WTC11 (cell line): ENCODE data around the gene GHRL. TPM values are rescaled to one million over a fixed set of nuclear protein-coding genes. Genes with fewer than 3 reads are reported as not detected.

Source experiments
- ATAC-seq: fragments of 200-7000 bp; cut with Tn5 transposase; 2 replicates; pipeline ENCODE4 v1.10.0; 2021; ENCODE audit warnings: mild to moderate bottlenecking, moderate library complexity
- CTCF ChIA-PET: fragments of 300-600 bp; sonication (Branson Sonifier 250); formaldehyde crosslinking; loops from one replicate; lab custom pipeline; 2021; ENCODE audit warnings: antibody characterized with exemption; lab: Charles Lee
- POLR2A ChIA-PET: fragments of 350-600 bp; sonication (Branson Sonifier 250); formaldehyde crosslinking; loops from one replicate; lab custom pipeline; 2021; ENCODE audit warnings: antibody characterized with exemption; lab: Charles Lee
- DNase-seq: peaks from one replicate; pipeline ENCODE4 v3.0.0; 2021; ENCODE audit warnings: low spot score
- H3K27ac Mint-ChIP-seq: 2 replicates; pipeline ENCODE4 v1.8.0; 2021; ENCODE audit warnings: mixed read lengths
- H3K27me3 Mint-ChIP-seq: 2 replicates; pipeline ENCODE4 v1.8.0; 2021; ENCODE audit warnings: low read depth, mild to moderate bottlenecking, moderate library complexity, mixed read lengths
- H3K36me3 Mint-ChIP-seq: 2 replicates; pipeline ENCODE4 v1.8.0; 2021; ENCODE audit warnings: mixed read lengths
- H3K4me1 Mint-ChIP-seq: 2 replicates; pipeline ENCODE4 v1.8.0; 2022; ENCODE audit warnings: mixed read lengths
- H3K4me3 Mint-ChIP-seq: 2 replicates; pipeline ENCODE4 v1.8.0; 2021; ENCODE audit warnings: mild to moderate bottlenecking, moderate library complexity, mixed read lengths
- H3K9me3 Mint-ChIP-seq: 2 replicates; pipeline ENCODE4 v1.8.0; 2021; ENCODE audit warnings: mixed read lengths
- CBFB ChIP-seq: sonication (generic); formaldehyde crosslinking; IDR thresholded peaks from 2 replicates; pipeline ENCODE4 v1.8.1; 2022; ENCODE audit warnings: mild to moderate bottlenecking, low read depth, missing genetic modification reagents
- CDX4 ChIP-seq: fragments of 250-450 bp; sonication (Bioruptor Pico); IDR thresholded peaks from 2 replicates; pipeline ENCODE4 v1.9.0; 2021; ENCODE audit warnings: moderate library complexity, mild to moderate bottlenecking, inconsistent platforms, borderline replicate concordance
- CTCF ChIP-seq: fragments of 200-600 bp; IDR thresholded peaks from 2 replicates; pipeline ENCODE4 v1.8.0; 2022; ENCODE audit warnings: antibody characterized with exemption
- E2F4 ChIP-seq: sonication (generic); formaldehyde crosslinking; IDR thresholded peaks from 2 replicates; pipeline ENCODE4 v1.8.1; 2022; ENCODE audit warnings: low read depth, mild to moderate bottlenecking, moderate library complexity, missing genetic modification reagents, borderline replicate concordance
- E2F5 ChIP-seq: sonication (generic); formaldehyde crosslinking; IDR thresholded peaks from 2 replicates; pipeline ENCODE4 v1.8.1; 2022; ENCODE audit warnings: mild to moderate bottlenecking, moderate library complexity, missing genetic modification reagents
- ELF4 ChIP-seq: sonication (generic); formaldehyde crosslinking; IDR thresholded peaks from 2 replicates; pipeline ENCODE4 v1.8.1; 2022; ENCODE audit warnings: low read depth, mild to moderate bottlenecking, moderate library complexity, missing genetic modification reagents
- EMX1 ChIP-seq: fragments of 250-450 bp; sonication (Bioruptor Pico); IDR thresholded peaks from 2 replicates; pipeline ENCODE4 v1.8.0; 2021; ENCODE audit warnings: mild to moderate bottlenecking
- ETV6 ChIP-seq: sonication (generic); formaldehyde crosslinking; IDR thresholded peaks from 2 replicates; pipeline ENCODE4 v1.8.1; 2022; ENCODE audit warnings: mild to moderate bottlenecking, missing genetic modification reagents
- FOXP1 ChIP-seq: sonication (generic); formaldehyde crosslinking; IDR thresholded peaks from 2 replicates; pipeline ENCODE4 v1.8.0; 2022; ENCODE audit warnings: missing genetic modification reagents, mild to moderate bottlenecking, moderate library complexity, borderline replicate concordance
- GRHL2 ChIP-seq: fragments of 250-450 bp; sonication (Bioruptor Pico); IDR thresholded peaks from 2 replicates; pipeline ENCODE4 v1.8.0; 2022; ENCODE audit warnings: mild to moderate bottlenecking, moderate library complexity; ENCODE audit not compliant: insufficient replicate concordance, severe bottlenecking
- HMGA2 ChIP-seq: fragments of 250-450 bp; sonication (Bioruptor Pico); IDR thresholded peaks from 2 replicates; pipeline ENCODE4 v1.4.0; 2021; ENCODE audit warnings: mild to moderate bottlenecking, moderate library complexity
- NFYB ChIP-seq: sonication (generic); formaldehyde crosslinking; conservative IDR thresholded peaks from 2 replicates; pipeline ENCODE4 v1.8.0; 2022; ENCODE audit warnings: low read depth, missing genetic modification reagents
- NR1H2 ChIP-seq: sonication (generic); formaldehyde crosslinking; IDR thresholded peaks from 2 replicates; pipeline ENCODE4 v1.9.0; 2021; ENCODE audit warnings: mild to moderate bottlenecking, moderate library complexity, missing genetic modification reagents
- NR3C1 ChIP-seq: sonication (generic); formaldehyde crosslinking; conservative IDR thresholded peaks from 2 replicates; pipeline ENCODE4 v1.8.1; 2023; ENCODE audit warnings: low read depth, mild to moderate bottlenecking, missing genetic modification reagents
- OVOL2 ChIP-seq: fragments of 250-450 bp; sonication (Bioruptor Pico); IDR thresholded peaks from 2 replicates; pipeline ENCODE4 v1.9.0; 2021; ENCODE audit warnings: mild to moderate bottlenecking, borderline replicate concordance
- RORB ChIP-seq: fragments of 250-450 bp; sonication (Bioruptor Pico); IDR thresholded peaks from 2 replicates; pipeline ENCODE4 v1.9.0; 2021; ENCODE audit warnings: mild to moderate bottlenecking
- SOX15 ChIP-seq: fragments of 250-450 bp; sonication (Bioruptor Pico); IDR thresholded peaks from 2 replicates; pipeline ENCODE4 v1.9.0; 2021; ENCODE audit warnings: mild to moderate bottlenecking
- STAT6 ChIP-seq: sonication (generic); formaldehyde crosslinking; conservative IDR thresholded peaks from 2 replicates; pipeline ENCODE4 v1.8.1; 2023; ENCODE audit warnings: mild to moderate bottlenecking, low read depth, missing genetic modification reagents, moderate library complexity
- TP53 ChIP-seq: sonication (generic); formaldehyde crosslinking; IDR thresholded peaks from 2 replicates; pipeline ENCODE4 v1.8.1; 2023; ENCODE audit warnings: mild to moderate bottlenecking, missing genetic modification reagents
- USF1 ChIP-seq: sonication (generic); formaldehyde crosslinking; IDR thresholded peaks from 2 replicates; pipeline ENCODE4 v1.8.0; 2022; ENCODE audit warnings: mild to moderate bottlenecking, missing genetic modification reagents
- USF2 ChIP-seq: sonication (generic); formaldehyde crosslinking; IDR thresholded peaks from 2 replicates; pipeline ENCODE4 v1.8.1; 2023; ENCODE audit warnings: mild to moderate bottlenecking, missing genetic modification reagents, moderate library complexity
- ZNF138 ChIP-seq: sonication (generic); formaldehyde crosslinking; conservative IDR thresholded peaks from 2 replicates; pipeline ENCODE4 v1.8.1; 2022; ENCODE audit warnings: mild to moderate bottlenecking, moderate library complexity, missing genetic modification reagents
- ZNF219 ChIP-seq: sonication (generic); formaldehyde crosslinking; IDR thresholded peaks from 2 replicates; pipeline ENCODE4 v1.8.0; 2023; ENCODE audit warnings: missing genetic modification reagents, mild to moderate bottlenecking, borderline replicate concordance
- total RNA-seq: library from RNA; stranded (reverse); gene quantifications from 3 replicates; pipeline ENCODE4 v1.2.3, GENCODE V29; 2021

Gene GHRL
- total RNA-seq, 1 experiment from 2014 or later: 0.35 TPM

GRCh38 chr3:10240799-10241198, 51.9 kb downstream of the GHRL start:
- POLR2A ChIA-PET: no interaction called here
- H3K4me1 Mint-ChIP-seq: peaks cover 14% of the 10 kb centered on the region
- CTCF ChIA-PET: interaction anchor here (0.7 kb wide), 1 partner anchor 81 kb away, joined by 3 read pairs; no protein-coding TSS in a partner anchor
- peaks cover 21% of the 10 kb centered on the region for H3K36me3 Mint-ChIP-seq
- peaks cover 35% of the 10 kb centered on the region for H3K9me3 Mint-ChIP-seq
- no peak for TF ChIP-seq ZNF138 (CRISPR knock-in tag)
- TF ChIP-seq SOX15 (CRISPR knock-in tag): no peak
- no peak for TF ChIP-seq EMX1 (CRISPR knock-in tag)
- TF ChIP-seq TP53 (CRISPR knock-in tag): no peak
- TF ChIP-seq ZNF219: no peak
- TF ChIP-seq NR1H2 (CRISPR knock-in tag): no peak
- TF ChIP-seq ETV6 (CRISPR knock-in tag): no peak
- TF ChIP-seq CBFB (CRISPR knock-in tag): no peak
- no peak for TF ChIP-seq HMGA2
- TF ChIP-seq CTCF: no peak
- TF ChIP-seq NR3C1 (CRISPR knock-in tag): no peak
- no peak for TF ChIP-seq E2F5
- no peak for TF ChIP-seq ELF4 (CRISPR knock-in tag)
- TF ChIP-seq GRHL2 (CRISPR knock-in tag): no peak
- TF ChIP-seq FOXP1 (CRISPR knock-in tag): no peak
- no peak for TF ChIP-seq CDX4
- no peak for TF ChIP-seq RORB (CRISPR knock-in tag)
- no peak for TF ChIP-seq E2F4 (CRISPR knock-in tag)
- no peak for TF ChIP-seq OVOL2 (CRISPR knock-in tag)
- TF ChIP-seq, all 79 proteins: peak for 0
- ATAC-seq (no peak), DNase-seq (no peak)
- H3K4me3 Mint-ChIP-seq: no peak overlapping the region
- H3K27ac Mint-ChIP-seq: no peak overlapping the region
- peaks cover 10% of the 10 kb centered on the region for H3K27me3 Mint-ChIP-seq

- Mint-ChIP-seq H3K4me1 (peaks cover 17% of the 10 kb centered on the region), H3K36me3 (peaks cover 8% of the 10 kb centered on the region; the same call in 1 of the 2 replicates), H3K27me3 (no peaks in the 10 kb centered on the region), H3K27ac (0 out of 2 replicates have a peak overlapping the region, but pooled peaks have one; percentile 57)
- ChIA-PET CTCF (interaction anchor here (1.8 kb wide), 1 partner anchor 12 kb away, joined by 7 read pairs; no protein-coding TSS in a partner anchor), POLR2A (interaction anchor here (0.7 kb wide), 1 partner anchor 10 kb away, joined by 3 read pairs; no protein-coding TSS in a partner anchor)
- peak; percentile 7; the same call in 1 of the 2 replicates for ATAC-seq
- DNase-seq: no peak
- no peak for TF ChIP-seq CBFB (CRISPR knock-in tag)
- TF ChIP-seq STAT6 (CRISPR knock-in tag): no peak
- TF ChIP-seq USF2 (CRISPR knock-in tag): peak; percentile 85
- no peak for TF ChIP-seq FOXP1 (CRISPR knock-in tag)
- no peak for TF ChIP-seq NR3C1 (CRISPR knock-in tag)
- 0 out of 2 replicates have a peak, but pooled peaks have one; percentile 9 for TF ChIP-seq NFYB (CRISPR knock-in tag)
- peak; percentile 72; the same call in 1 of the 2 replicates for TF ChIP-seq USF1 (CRISPR knock-in tag)
- TF ChIP-seq, all 79 proteins: peak for 3
- no peak overlapping the region for H3K4me3 Mint-ChIP-seq
- peaks cover 15% of the 10 kb centered on the region; the same call in 1 of the 2 replicates for H3K9me3 Mint-ChIP-seq
These were observed 54.2 kb downstream of the GHRL start for GRCh38 chr3:10238345-10239183.
